A549 (cell line): Measurements from ENCODE around the gene STAT1. TPM values are rescaled to one million over a fixed set of nuclear protein-coding genes. Genes with fewer than 3 reads are reported as not detected.

Experiments
- ATAC-seq, 2 experiments: fragments of 200-7000 bp in 1 of 2; fragments of >200 bp in 1 of 2; cut with Nextera tagmentation in 1 of 2; cut with Tn5 transposase in 1 of 2; 3 replicates each; pipeline versions ENCODE4 v1.8.0 to v1.9.1; 2018 to 2020; ENCODE audit warnings: mild to moderate bottlenecking in 1 of 2, moderate library complexity in 1 of 2
- CTCF ChIA-PET: fragments of 300-600 bp; sonication (Branson Sonifier 250); formaldehyde crosslinking; extraction: SDS; loops from one replicate; lab custom pipeline; 2021; ENCODE audit warnings: antibody characterized with exemption, inconsistent platforms; lab: Yijun Ruan, JAX
- POLR2A ChIA-PET: fragments of 350-600 bp; formaldehyde crosslinking; extraction: SDS; loops from one replicate; lab custom pipeline; 2021; ENCODE audit warnings: antibody characterized with exemption, inconsistent platforms; lab: Yijun Ruan, JAX
- DNase-seq, 2 experiments: peaks; one replicate each; pipeline versions ENCODE4 v3.0.0 to v3.0.0-alpha.2; 2011 to 2016; ENCODE audit warnings: low read depth in 1 of 2, low spot score in 1 of 2
- FAIRE-seq: peaks from 2 replicates; lab custom pipeline; 2011; peaks lifted over from hg19 to GRCh38; lab: Jason Lieb, UNC
- H3K27ac ChIP-seq, 2 experiments: fragments of >200 bp; sonication (Bioruptor Twin); formaldehyde crosslinking; 3 replicates each; pipeline ENCODE4 v1.5.1; 2016 to 2017
- H3K4me1 ChIP-seq: fragments of >200 bp; sonication (Bioruptor Twin); formaldehyde crosslinking; 3 replicates; pipeline ENCODE4 v1.6.1; 2016
- H3K4me2 ChIP-seq: fragments of >200 bp; sonication (Bioruptor Twin); formaldehyde crosslinking; 3 replicates; pipeline ENCODE4 v1.6.1; 2016
- H3K4me3 ChIP-seq: fragments of >200 bp; sonication (Bioruptor Twin); formaldehyde crosslinking; 3 replicates; pipeline ENCODE4 v1.5.1; 2016
- H3K9me3 ChIP-seq: fragments of >200 bp; sonication (Bioruptor Twin); formaldehyde crosslinking; 3 replicates; pipeline ENCODE4 v1.6.1; 2016
- ATOH8 ChIP-seq: fragments of 250-450 bp; sonication (Bioruptor Pico); IDR thresholded peaks from 2 replicates; pipeline ENCODE4 v1.5.0; 2020; ENCODE audit warnings: low read depth, mild to moderate bottlenecking, moderate library complexity
- CBX2 ChIP-seq: fragments of 200-600 bp; sonication (generic); IDR thresholded peaks from 2 replicates; pipeline ENCODE4 v1.6.1; 2016; ENCODE audit warnings: low read depth, mild to moderate bottlenecking, borderline replicate concordance
- CHD2 ChIP-seq: fragments of 150-350 bp; IDR thresholded peaks from 2 replicates; pipeline ENCODE4 v1.6.1; 2014; ENCODE audit warnings: low read length; ENCODE audit not compliant: partially characterized antibody
- FOSB ChIP-seq: fragments of 250-450 bp; sonication (Bioruptor Pico); IDR thresholded peaks from 2 replicates; pipeline ENCODE4 v1.5.0; 2020; ENCODE audit warnings: mild to moderate bottlenecking, moderate library complexity
- HOXA7 ChIP-seq: fragments of 250-450 bp; sonication (Bioruptor Pico); IDR thresholded peaks from 2 replicates; pipeline ENCODE4 v1.5.0; 2020; ENCODE audit warnings: mild to moderate bottlenecking, moderate library complexity
- HOXB13 ChIP-seq: fragments of 250-450 bp; sonication (Bioruptor Pico); IDR thresholded peaks from 2 replicates; pipeline ENCODE4 v1.5.0; 2020; ENCODE audit warnings: low read depth, mild to moderate bottlenecking, moderate library complexity
- HOXB5 ChIP-seq: fragments of 250-450 bp; sonication (Bioruptor Pico); IDR thresholded peaks from 2 replicates; pipeline ENCODE4 v1.5.0; 2020; ENCODE audit warnings: mild to moderate bottlenecking, moderate library complexity
- KDM5A ChIP-seq: fragments of 200-600 bp; sonication (generic); IDR thresholded peaks from 2 replicates; pipeline ENCODE4 v1.6.1; 2016; ENCODE audit warnings: antibody characterized with exemption, mild to moderate bottlenecking
- MAX ChIP-seq: IDR thresholded peaks from 2 replicates; pipeline ENCODE4 v1.6.1; 2012
- POLR2AphosphoS2 ChIP-seq: conservative IDR thresholded peaks from 2 replicates; pipeline ENCODE4 v1.6.1; 2012; ENCODE audit warnings: low read length, improper control_type of control experiment, inconsistent platforms
- RAD21 ChIP-seq, 2 experiments: fragments of >200 bp in 1 of 2; sonication (Bioruptor Twin) in 1 of 2; formaldehyde crosslinking in 1 of 2; IDR thresholded peaks in 1 of 2; conservative IDR thresholded peaks in 1 of 2; 2 replicates in 1 of 2; 3 replicates in 1 of 2; pipeline ENCODE4 v1.6.1; 2012 to 2018; ENCODE audit warnings: inconsistent platforms in 1 of 2
- RARB ChIP-seq: fragments of 250-450 bp; sonication (Bioruptor Pico); IDR thresholded peaks from 2 replicates; pipeline ENCODE4 v1.8.0; 2021; ENCODE audit warnings: mild to moderate bottlenecking, moderate library complexity
- RCOR1 ChIP-seq: fragments of 150-350 bp; IDR thresholded peaks from 2 replicates; pipeline ENCODE4 v1.6.1; 2014; ENCODE audit warnings: antibody characterized with exemption, low read length, low read depth
- REST ChIP-seq: fragments of 200-600 bp; sonication (generic); IDR thresholded peaks from 2 replicates; pipeline ENCODE4 v1.6.1; 2016; ENCODE audit warnings: antibody characterized with exemption, mild to moderate bottlenecking, moderate library complexity
- RNF2 ChIP-seq: fragments of 200-600 bp; sonication (generic); IDR thresholded peaks from 2 replicates; pipeline ENCODE4 v1.6.1; 2016; ENCODE audit warnings: low read depth, mild to moderate bottlenecking, antibody characterized with exemption, moderate library complexity, borderline replicate concordance
- TFCP2L1 ChIP-seq: fragments of 250-450 bp; sonication (Bioruptor Pico); IDR thresholded peaks from 2 replicates; pipeline ENCODE4 v1.5.0; 2021; ENCODE audit warnings: mild to moderate bottlenecking
- USF2 ChIP-seq: fragments of 450-650 bp; IDR thresholded peaks from 2 replicates; pipeline ENCODE4 v1.6.1; 2014; ENCODE audit warnings: antibody characterized with exemption
- ZSCAN20 ChIP-seq: fragments of 250-450 bp; sonication (Bioruptor Pico); IDR thresholded peaks from 2 replicates; pipeline ENCODE4 v1.8.0; 2022; ENCODE audit warnings: mild to moderate bottlenecking, moderate library complexity
- WGBS: methylation state at CpG from one replicate; pipeline ENCODE4 v1.1.6; 2017; ENCODE audit errors: missing lambda C conversion rate; 5-methylcytosine and 5-hydroxymethylcytosine counted together
- polyA plus RNA-seq, 4 experiments: library from polyadenylated mRNA; depleted of rRNA in 3 of 4; stranded (reverse); fragments of >200 nt; fragmentation: RNase III in 1 of 4; extraction: RNeasy Plus Mini Kit Qiagen cat#74134 plus additional on column Dnase treatment in 1 of 4; gene quantifications; 2 replicates in 3 of 4; 3 replicates in 1 of 4; pipeline ENCODE4 v1.2.3, GENCODE V29; 2011 to 2017

Gene STAT1
- polyA plus RNA-seq, 2 of the 4 experiments (the other 2 are of a cell fraction), result 105 to 182 TPM

- DNase-seq (no peak), ATAC-seq (no peak; a peak in 1 of 6 replicates), FAIRE-seq (no peak)
- no peak overlapping the region for H3K4me2 ChIP-seq
- TF ChIP-seq TFCP2L1 (CRISPR knock-in tag) (0 out of 2 replicates have a peak, but pooled peaks have one; percentile 15), RARB (0 out of 2 replicates have a peak, but pooled peaks have one; percentile 16), FOSB (CRISPR knock-in tag) (no peak), HOXA7 (CRISPR knock-in tag) (peak; percentile 64; the same call in 1 of the 2 replicates)
- peaks cover 76% of the 10 kb centered on the region for H3K4me1 ChIP-seq
- 96% methylated on average over 2 of the region's 2 CpGs for WGBS
- H3K27ac ChIP-seq, result no peak overlapping the region
- no peak overlapping the region for H3K4me3 ChIP-seq
- CTCF ChIA-PET, result no interaction called here
- POLR2A ChIA-PET, result no interaction called here
- no peaks in the 10 kb centered on the region for H3K9me3 ChIP-seq
Observed at GRCh38 chr2:190942697-190943096, 71.3 kb downstream of the STAT1 start.

- H3K4me2 ChIP-seq, result no peak overlapping the region
- peaks cover 76% of the 10 kb centered on the region for H3K4me1 ChIP-seq
- ATAC-seq (peak in 1 of 2 experiments; percentile 28; a peak in 3 of 6 replicates), FAIRE-seq (no peak), DNase-seq (no peak)
- no peak overlapping the region for H3K4me3 ChIP-seq
- 89% methylated on average over 2 of the region's 2 CpGs for WGBS
- POLR2A ChIA-PET, result no interaction called here
- peak; percentile 81; the same call in 1 of the 2 replicates for TF ChIP-seq FOSB (CRISPR knock-in tag)
- peak; percentile 61; the same call in 1 of the 2 replicates for TF ChIP-seq POLR2AphosphoS2
- TF ChIP-seq ATOH8 (CRISPR knock-in tag), result peak; percentile 65; the same call in 1 of the 2 replicates
- peak; percentile 90; the same call in 1 of the 2 replicates for TF ChIP-seq HOXA7 (CRISPR knock-in tag)
- TF ChIP-seq RARB, result peak; percentile 58; the same call in 1 of the 2 replicates
- TF ChIP-seq RNF2, result no peak
- H3K27ac ChIP-seq, result peak overlapping the region in 1 of 2 experiments; percentile 36; a peak in 1 of 6 replicates
- no peaks in the 10 kb centered on the region for H3K9me3 ChIP-seq
- CTCF ChIA-PET, result no interaction called here
Observed at GRCh38 chr2:190941571-190941970, 72.4 kb downstream of the STAT1 start.

- TF ChIP-seq RNF2 (no peak), MAX (no peak), CHD2 (no peak), HOXB13 (CRISPR knock-in tag) (no peak), CBX2 (no peak), REST (no peak), KDM5A (no peak), HOXB5 (no peak), ZSCAN20 (no peak), RAD21 (conservative IDR thresholded peaks at IDR 0.05 in 1 of 2, IDR thresholded peaks at IDR 0.05 in 1 of 2) (no peak), USF2 (no peak), RCOR1 (no peak)
- H3K4me1 ChIP-seq, result peaks cover 76% of the 10 kb centered on the region
- ChIA-PET CTCF (no interaction called here), POLR2A (no interaction called here)
- WGBS, result 74% methylated on average over 1 of the region's 1 CpG
- no peaks in the 10 kb centered on the region for H3K9me3 ChIP-seq
- DNase-seq (no peak), FAIRE-seq (no peak), ATAC-seq (no peak)
- no peak overlapping the region for H3K4me3 ChIP-seq
- peak overlapping the region; percentile 40 for H3K4me2 ChIP-seq
- peak overlapping the region in 1 of 2 experiments; percentile 12; a peak in 2 of 6 replicates for H3K27ac ChIP-seq
Observed at GRCh38 chr2:190940454-190940853, 73.5 kb downstream of the STAT1 start.
